ENCODE measurements around the gene PABPN1L.

Gene PABPN1L

GRCh38 chr16:88883117-88883895 lies 16.8 kb upstream of the PABPN1L start:
- DNase-seq, result no peak

- DNase-seq, result no peak
Observed at GRCh38 chr16:88882358-88883030, 16.0 kb upstream of the PABPN1L start.

GRCh38 chr16:88881675-88882357 lies 15.4 kb upstream of the PABPN1L start:
- no peak for DNase-seq

- no peak for DNase-seq
Observed at GRCh38 chr16:88881007-88881615, 14.7 kb upstream of the PABPN1L start.

GRCh38 chr16:88880226-88881006 lies 14.0 kb upstream of the PABPN1L start:
- DNase-seq, result no peak

- no peak for DNase-seq
Observed at GRCh38 chr16:88879788-88880055, 13.3 kb upstream of the PABPN1L start.

GRCh38 chr16:88878967-88879787 lies 12.7 kb upstream of the PABPN1L start:
- DNase-seq, result no peak

- no peak for DNase-seq
Observed at GRCh38 chr16:88878356-88878755, 11.9 kb upstream of the PABPN1L start.

GRCh38 chr16:88877564-88878289 lies 11.3 kb upstream of the PABPN1L start:
- no peak for DNase-seq

- no peak for DNase-seq
Observed at GRCh38 chr16:88876942-88877526, 10.6 kb upstream of the PABPN1L start.

GRCh38 chr16:88875703-88876234 lies 9.3 kb upstream of the PABPN1L start:
- no peak for DNase-seq

GRCh38 chr16:88874938-88875599 lies 8.6 kb upstream of the PABPN1L start:
- DNase-seq, result no peak

GRCh38 chr16:88872650-88873331 lies 6.3 kb upstream of the PABPN1L start:
- DNase-seq, result no peak

- DNase-seq, result no peak
Observed at GRCh38 chr16:88871730-88872416, 5.4 kb upstream of the PABPN1L start.

GRCh38 chr16:88871349-88871702 lies 4.9 kb upstream of the PABPN1L start:
- no peak for DNase-seq

GRCh38 chr16:88870608-88871348 lies 4.3 kb upstream of the PABPN1L start:
- no peak for DNase-seq

GRCh38 chr16:88869673-88869980 lies 3.2 kb upstream of the PABPN1L start:
- DNase-seq, result no peak

GRCh38 chr16:88868974-88869672 lies 2.7 kb upstream of the PABPN1L start:
- DNase-seq, result no peak

Measured in kidney glomerular epithelial cell (primary cell).